ENCODE data around the gene TET3.
"Not testable (repeated sequence)": the region's sequence is repeated elsewhere in the genome, so short reads cannot be mapped to it uniquely, and the experiment has no call there.

Gene TET3

GRCh38 chr2:73984203-73984921, at the start of gene TET3:
Gene TET3 (plus strand): TSS chr2:73984910. CDS start chr2:73986404, 1,494 bp downstream.
- no peak for DNase-seq

DNA sequence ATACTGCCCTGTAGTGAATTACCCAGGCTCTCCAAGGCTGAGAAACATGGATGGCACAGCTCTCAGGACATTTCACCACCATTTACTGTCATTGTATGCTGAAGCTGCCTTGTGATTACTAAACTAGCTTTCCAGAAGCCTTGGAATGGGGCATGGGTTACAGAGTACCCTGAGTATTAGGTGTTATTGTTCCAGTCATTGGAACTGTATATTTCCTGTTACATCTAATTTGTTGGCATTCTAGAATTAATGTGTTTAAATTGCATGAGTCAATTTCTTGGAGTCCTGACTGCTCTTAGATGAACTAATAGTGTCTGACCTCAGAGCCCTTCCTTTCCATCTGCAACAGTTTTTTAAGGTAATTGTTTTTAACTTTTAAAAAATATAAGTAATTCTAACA, 49.1 kb upstream of the TET3 start:
- DNase-seq, result no peak

GRCh38 chr2:73937103-73937885, 47.4 kb upstream of the TET3 start:
- DNase-seq, result no peak

DNA sequence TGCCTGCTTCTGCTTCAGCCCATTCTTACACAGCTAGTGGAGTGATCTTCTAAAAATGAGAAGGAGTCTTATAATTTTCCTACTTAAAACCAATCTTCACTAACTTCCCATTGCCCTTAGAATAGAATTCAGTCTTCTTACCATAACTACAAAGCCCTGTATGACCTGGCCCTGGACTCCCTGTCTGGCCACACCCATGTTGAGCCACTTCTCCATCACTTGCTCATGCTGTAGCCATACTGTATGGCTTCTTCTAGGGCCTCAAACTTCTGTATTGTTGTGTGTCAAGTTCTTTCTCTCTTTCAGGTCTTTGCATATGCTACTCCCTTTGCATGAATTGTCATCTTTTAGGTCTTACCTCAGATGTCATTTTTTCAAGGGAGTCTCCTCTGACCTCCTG, 46.8 kb upstream of the TET3 start:
- DNase-seq, result no peak

DNA sequence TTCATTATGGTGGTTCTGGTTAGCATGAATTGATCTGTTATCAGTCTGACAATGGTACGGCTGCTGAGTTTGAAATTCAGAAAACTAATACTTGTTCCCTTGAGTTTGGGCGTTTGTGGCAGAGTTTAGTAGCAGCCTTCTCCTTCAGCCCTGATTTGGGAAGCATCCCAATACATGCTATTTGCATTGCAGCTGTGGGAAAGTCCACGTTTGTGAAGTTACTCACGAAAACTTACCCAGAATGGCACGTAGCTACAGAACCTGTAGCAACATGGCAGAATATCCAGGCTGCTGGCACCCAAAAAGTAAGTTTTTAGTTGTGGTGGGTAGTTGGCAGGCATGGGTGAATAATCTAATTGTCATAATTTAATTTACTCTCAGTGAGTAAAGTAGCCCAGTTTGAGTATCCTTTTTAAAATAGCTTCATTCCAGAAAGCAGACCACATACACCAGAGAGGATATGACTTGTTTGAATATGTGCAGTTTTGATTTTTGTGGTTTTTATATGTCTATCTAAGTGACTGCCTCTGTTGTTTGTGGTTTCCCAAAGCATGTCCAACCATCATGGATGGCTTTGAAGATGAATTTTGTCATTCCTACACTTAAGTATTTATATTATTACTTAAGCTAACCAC, 45.9 kb upstream of the TET3 start:
- no peak for DNase-seq

- DNase-seq, result peak; percentile 26 to 36
Measured at GRCh38 chr2:73939419-73939818, 45.3 kb upstream of the TET3 start.

DNA sequence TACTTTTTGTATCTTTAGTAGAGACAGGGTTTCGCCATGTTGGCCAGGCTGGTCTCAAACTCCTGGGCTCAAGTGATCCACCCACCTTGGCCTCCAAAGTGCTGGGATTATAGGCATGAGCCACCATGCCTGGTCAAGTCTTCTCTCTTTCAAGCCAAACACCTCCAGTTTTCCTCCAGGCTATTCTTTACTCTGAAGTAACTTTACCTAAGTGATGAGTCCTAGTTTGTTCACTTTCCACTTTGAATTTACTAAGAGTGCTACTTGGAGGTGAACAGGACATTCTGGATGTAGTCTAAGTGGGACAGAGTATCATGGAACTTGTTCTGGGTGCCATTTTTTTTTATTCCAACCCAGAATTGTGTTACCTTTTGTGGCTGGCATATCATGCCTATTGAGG, 44.6 kb upstream of the TET3 start:
- DNase-seq, result not testable (repeated sequence)

DNA sequence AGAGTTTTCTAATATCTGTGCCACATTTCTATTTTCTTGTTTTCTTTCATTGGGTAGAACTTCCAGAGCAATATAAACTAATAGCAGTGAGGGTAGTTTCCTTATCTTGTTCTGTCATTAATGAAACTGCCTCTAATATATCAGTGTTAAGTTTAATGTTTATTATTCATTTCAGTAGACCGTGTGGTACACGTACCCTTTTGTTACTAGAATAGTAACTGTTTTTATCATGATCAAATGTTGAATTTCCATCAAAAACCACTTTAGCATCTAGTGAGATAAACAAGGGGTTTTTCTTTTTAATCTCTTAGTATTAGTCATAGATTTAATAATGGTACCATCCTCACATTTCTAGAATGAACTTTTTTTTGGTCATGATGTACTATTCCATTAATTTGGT, 42.0 kb upstream of the TET3 start:
- no peak for DNase-seq

DNA sequence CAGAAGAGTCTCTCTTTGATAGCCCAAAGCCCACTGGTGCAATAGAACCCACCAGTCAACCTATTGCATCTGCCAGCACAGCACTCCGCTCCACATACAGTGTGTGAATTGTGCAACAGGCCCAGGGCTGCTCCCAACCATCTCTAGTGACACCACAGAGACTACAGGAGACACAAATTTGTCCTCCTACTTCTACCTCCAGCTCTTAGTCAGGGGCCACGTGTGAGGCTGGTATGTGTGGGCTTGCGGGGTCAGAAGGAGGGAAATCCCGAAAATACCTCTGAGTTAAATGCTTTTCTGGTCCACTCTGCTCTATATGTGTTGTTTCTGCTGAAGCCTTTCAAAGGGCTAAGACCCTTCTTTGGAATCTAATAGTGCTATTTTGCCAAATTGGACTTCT, 40.0 kb upstream of the TET3 start:
- DNase-seq, result no peak

- no peak for DNase-seq
Measured at GRCh38 chr2:73946215-73946614, 38.5 kb upstream of the TET3 start.

GRCh38 chr2:73946666-73947065, 38.0 kb upstream of the TET3 start:
- DNase-seq, result no peak

DNA sequence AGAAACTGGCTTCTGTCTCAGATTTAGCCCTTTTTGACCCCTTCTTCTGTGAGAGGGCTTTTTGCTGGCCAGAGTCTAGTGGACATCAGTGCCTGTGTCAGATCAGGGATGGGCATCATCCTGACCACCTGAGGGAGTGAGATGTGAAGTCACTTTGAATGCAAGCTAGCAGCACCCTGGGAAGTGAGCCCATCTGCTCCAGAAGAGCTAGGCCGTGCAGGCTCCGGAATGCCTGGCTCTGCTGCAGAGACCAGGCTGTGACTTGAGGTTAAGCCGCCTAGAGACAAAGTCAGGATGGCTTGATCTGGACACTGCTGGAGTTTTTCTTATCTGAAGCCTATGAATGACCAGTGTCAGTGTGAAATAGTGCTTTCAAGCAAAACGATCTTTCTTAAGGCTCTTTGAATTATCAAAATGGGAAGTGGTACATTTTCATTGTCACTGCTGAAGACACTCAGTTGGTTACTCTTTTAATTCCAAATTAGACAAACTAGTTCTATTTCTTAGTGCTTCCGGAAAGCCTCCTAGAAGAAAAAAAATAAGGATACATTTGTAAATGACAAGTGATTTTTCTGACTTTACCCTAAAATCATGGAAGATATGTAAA, 37.2 kb upstream of the TET3 start:
- DNase-seq, result no peak

DNA sequence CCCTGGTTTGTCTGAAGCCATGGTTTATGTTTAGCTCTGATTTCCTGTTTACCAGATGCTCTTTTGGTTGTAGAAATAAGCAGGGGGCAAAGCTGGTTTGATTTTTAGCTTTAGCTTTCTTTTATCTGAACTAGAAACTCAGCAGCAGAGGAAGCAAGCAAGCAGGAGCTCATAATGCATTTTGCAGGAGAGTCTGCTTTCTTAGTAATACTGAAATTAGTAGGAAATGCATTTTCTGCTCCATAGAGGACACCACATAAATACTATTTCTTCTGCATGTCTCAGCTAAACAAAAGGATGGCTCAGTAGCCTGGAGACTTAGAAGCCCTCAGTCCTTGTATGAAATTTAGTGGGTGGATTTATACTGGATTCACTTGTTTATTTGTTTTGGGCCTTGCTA, 34.9 kb upstream of the TET3 start:
- DNase-seq, result no peak

- peak in 1 of 2 donors; percentile 30 for DNase-seq
Measured at GRCh38 chr2:73952499-73953446, 31.9 kb upstream of the TET3 start.

DNA sequence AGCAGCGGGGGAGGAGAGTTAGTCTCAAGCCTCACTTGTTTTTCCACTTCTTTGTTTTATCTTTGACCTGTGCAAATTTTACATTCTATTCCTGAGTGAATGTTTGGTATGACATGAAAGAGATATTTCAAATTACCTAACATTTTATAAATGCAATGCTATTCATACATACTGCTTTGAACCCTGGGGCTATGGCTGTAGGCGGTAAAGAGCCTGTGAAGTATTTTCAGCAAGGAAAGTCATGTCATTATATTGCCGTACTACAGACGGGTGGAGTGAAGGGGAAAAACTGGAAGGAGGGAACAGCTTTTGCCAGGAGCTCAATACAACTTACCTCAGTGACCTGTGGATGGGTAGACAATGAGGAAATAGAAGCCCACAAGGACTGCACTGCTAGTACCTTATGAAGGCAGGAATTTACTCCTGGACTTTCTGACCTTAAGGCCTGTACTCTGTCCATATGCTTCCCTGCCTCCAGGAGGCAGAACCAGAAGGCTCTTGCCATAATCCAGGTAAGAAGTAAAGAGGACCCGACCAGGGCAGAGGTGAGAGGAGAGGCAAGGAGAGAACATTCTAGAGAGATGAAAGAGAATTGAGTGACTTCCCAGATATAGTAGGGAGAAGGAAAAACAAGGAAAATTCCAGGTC, 28.4 kb upstream of the TET3 start:
- DNase-seq, result no peak

GRCh38 chr2:73961274-73961673, 23.4 kb upstream of the TET3 start:
- DNase-seq, result no peak

DNA sequence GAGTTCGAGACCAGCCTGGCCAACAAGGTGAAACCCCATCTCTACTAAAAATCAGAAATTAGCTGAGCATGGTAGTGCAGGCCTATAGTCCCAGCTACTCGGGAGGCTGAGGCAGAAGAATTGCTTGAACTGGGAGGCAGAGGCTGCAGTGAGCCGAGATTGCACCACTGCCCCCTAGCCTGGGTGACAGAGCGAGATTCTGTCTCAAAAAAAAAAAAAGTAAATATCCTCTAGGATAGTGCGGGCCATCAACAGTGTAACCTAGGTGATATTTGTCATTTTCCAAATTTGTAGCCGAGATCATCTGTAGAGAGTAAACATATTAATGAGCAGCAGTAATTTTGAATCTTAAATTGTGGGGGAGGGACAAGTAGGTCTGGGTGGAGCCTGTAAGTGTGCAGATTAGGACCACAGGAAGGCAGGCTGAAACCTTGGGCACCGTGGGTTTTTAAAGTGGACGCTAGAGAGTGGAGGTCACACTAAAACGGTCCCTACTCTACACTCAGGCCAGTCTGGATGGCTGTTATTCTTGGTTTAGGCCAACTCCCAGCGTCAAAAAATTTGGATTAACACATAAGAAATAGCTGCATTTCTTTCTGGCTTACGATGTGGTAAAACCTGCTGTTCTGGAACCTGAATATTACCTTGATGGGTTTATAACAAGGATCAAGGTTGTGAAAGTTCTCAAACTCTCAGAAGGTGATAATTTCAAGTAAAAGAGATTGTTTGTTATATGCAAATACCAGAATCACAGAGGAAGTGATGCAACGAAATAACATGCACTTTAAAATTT, 22.7 kb upstream of the TET3 start:
- DNase-seq, result no peak

- DNase-seq, result no peak
Measured at GRCh38 chr2:73962798-73963197, 21.9 kb upstream of the TET3 start.

DNA sequence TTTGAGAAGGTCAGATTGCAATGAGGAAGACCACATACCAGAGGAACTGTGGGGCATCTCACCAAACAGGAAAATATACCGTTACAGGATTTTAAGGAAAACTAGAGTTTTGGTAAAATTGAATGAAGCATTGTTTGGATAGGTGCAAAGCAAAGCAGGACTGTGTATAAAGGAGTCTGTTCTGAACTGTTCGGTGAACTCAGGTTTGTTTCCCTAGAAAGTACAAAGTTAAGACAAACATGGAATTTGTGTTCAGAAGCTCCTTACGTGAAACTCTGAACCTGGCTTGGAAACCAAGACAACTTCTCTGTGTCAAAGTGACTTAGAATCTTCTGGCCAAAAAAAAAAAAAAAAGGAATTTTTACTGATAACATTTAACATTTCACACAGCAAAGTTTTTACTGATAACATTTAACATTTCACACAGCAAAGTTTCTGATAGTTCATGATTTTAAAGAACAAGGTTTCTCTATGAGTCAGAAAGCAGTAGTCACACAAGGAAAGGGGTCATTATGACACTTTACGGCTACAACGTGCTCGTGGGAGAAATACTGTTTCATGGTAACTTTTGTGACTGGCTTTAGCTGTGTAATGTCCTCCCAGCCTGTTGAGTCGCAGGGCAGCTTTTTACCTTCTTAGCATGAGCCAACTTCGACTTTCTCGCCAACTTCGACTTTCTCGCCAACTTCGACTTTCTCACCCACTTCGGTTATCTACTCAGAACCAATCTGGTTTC, 21.2 kb upstream of the TET3 start:
- DNase-seq, result no peak

DNA sequence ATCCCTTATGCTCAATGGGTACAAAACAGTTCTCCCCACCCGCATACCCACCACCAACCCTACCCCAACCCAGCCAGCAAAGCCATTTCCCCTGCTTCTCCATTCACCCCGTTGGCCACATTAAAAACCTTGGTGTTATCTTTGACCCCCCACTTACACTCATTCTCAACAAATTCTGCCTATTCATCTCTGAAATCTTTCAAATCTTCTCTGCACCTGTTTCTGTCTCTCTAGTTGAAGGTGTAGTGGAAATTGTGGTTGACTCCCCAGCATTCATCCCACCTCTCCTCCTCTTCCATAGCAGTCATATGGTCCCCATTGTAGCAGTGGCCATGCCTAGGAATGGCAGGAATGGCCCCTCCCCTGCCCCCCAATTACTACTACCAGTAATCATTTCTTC, 20.5 kb upstream of the TET3 start:
- no peak for DNase-seq

Measured in CD4-positive, alpha-beta T cell treated with Interleukin-1 beta for 1 hour (primary cell).